Measurements from ENCODE around the gene C9.

Gene C9

GRCh38 chr5:39266442-39266841, 97.9 kb downstream of the C9 start:
- Histone ChIP-seq H3K4me2 (ENCODE audit: low read length) (no peak overlapping the region), H2BK5ac (ENCODE audit: low read depth, low read length, poor library complexity) (no peak overlapping the region), H3K9me3 (ENCODE audit: insufficient read depth, low read depth, low read length) (no peaks in the 10 kb centered on the region), H3K9ac (ENCODE audit: low read length) (no peak overlapping the region), H2BK120ac (ENCODE audit: insufficient read depth, low read length, poor library complexity) (no peak overlapping the region), H3K4me3 (ENCODE audit: low read depth, low read length) (no peak overlapping the region), H2AK5ac (ENCODE audit: low read length) (no peak overlapping the region), H2BK12ac (ENCODE audit: low read length) (no peak overlapping the region), H3K4ac (ENCODE audit: low read depth, low read length) (no peak overlapping the region), H4K91ac (ENCODE audit: low read depth, low read length) (no peak overlapping the region), H4K12ac (ENCODE audit: low read depth, low read length) (no peak overlapping the region), H3K4me1 (ENCODE audit: control insufficient read depth in 1 of 2, insufficient read depth in 2 of 2, low read length in 2 of 2) (peaks cover 3 to 5% of the 10 kb centered on the region in 2 experiments), H3K79me1 (ENCODE audit: low read length) (no peaks in the 10 kb centered on the region), H3K14ac (ENCODE audit: low read length) (no peak overlapping the region), H3K79me2 (ENCODE audit: control insufficient read depth, insufficient read depth, low read length, poor library complexity) (no peaks in the 10 kb centered on the region), H2AFZ (ENCODE audit: insufficient read depth, low read length, poor library complexity) (no peak overlapping the region), H3K23ac (ENCODE audit: low read length) (no peak overlapping the region), H3K36me3 (ENCODE audit: control insufficient read depth in 1 of 2, insufficient read depth in 2 of 2, low read length in 2 of 2) (no peaks in the 10 kb centered on the region), H3K27ac (ENCODE audit: low read depth, low read length) (no peak overlapping the region), H3K27me3 (ENCODE audit: insufficient read depth, low read length) (no peaks in the 10 kb centered on the region), H3K18ac (ENCODE audit: low read length) (no peak overlapping the region), H4K8ac (ENCODE audit: low read depth, low read length) (no peak overlapping the region)
- no peak for DNase-seq
- no CpG with 5 or more reads among the region's 2 CpGs for WGBS (ENCODE audit: extremely low coverage, insufficient coverage, insufficient read length)

- Histone ChIP-seq H3K79me1 (ENCODE audit: low read length) (no peaks in the 10 kb centered on the region), H2BK12ac (ENCODE audit: low read length) (no peak overlapping the region), H2AFZ (ENCODE audit: insufficient read depth, low read length, poor library complexity) (no peak overlapping the region), H3K27me3 (ENCODE audit: insufficient read depth, low read length) (no peaks in the 10 kb centered on the region), H3K4ac (ENCODE audit: low read depth, low read length) (no peak overlapping the region), H4K91ac (ENCODE audit: low read depth, low read length) (no peak overlapping the region), H2BK120ac (ENCODE audit: insufficient read depth, low read length, poor library complexity) (no peak overlapping the region), H3K9ac (ENCODE audit: low read length) (no peak overlapping the region), H2AK5ac (ENCODE audit: low read length) (no peak overlapping the region), H3K79me2 (ENCODE audit: control insufficient read depth, insufficient read depth, low read length, poor library complexity) (no peaks in the 10 kb centered on the region), H3K4me1 (ENCODE audit: control insufficient read depth in 1 of 2, insufficient read depth in 2 of 2, low read length in 2 of 2) (no peaks in the 10 kb centered on the region), H2BK5ac (ENCODE audit: low read depth, low read length, poor library complexity) (no peak overlapping the region), H3K23ac (ENCODE audit: low read length) (no peak overlapping the region), H3K36me3 (ENCODE audit: control insufficient read depth in 1 of 2, insufficient read depth in 2 of 2, low read length in 2 of 2) (no peaks in the 10 kb centered on the region), H3K18ac (ENCODE audit: low read length) (no peak overlapping the region), H4K12ac (ENCODE audit: low read depth, low read length) (no peak overlapping the region), H3K4me3 (ENCODE audit: low read depth, low read length) (no peak overlapping the region), H3K14ac (ENCODE audit: low read length) (no peak overlapping the region), H3K9me3 (ENCODE audit: insufficient read depth, low read depth, low read length) (no peaks in the 10 kb centered on the region), H3K27ac (ENCODE audit: low read depth, low read length) (no peak overlapping the region), H3K4me2 (ENCODE audit: low read length) (no peak overlapping the region), H4K8ac (ENCODE audit: low read depth, low read length) (no peak overlapping the region)
- WGBS (ENCODE audit: extremely low coverage, insufficient coverage, insufficient read length) = no CpG with 5 or more reads among the region's 1 CpG
- no peak for DNase-seq
Observed at GRCh38 chr5:39264528-39264927, 99.8 kb downstream of the C9 start.

GRCh38 chr5:39262981-39263380, 101.3 kb downstream of the C9 start:
- H3K27ac ChIP-seq (ENCODE audit: low read depth, low read length) = no peak overlapping the region
- H3K23ac ChIP-seq (ENCODE audit: low read length) = no peak overlapping the region
- no peak overlapping the region for H3K18ac ChIP-seq (ENCODE audit: low read length)
- H3K79me1 ChIP-seq (ENCODE audit: low read length) = no peaks in the 10 kb centered on the region
- H2BK12ac ChIP-seq (ENCODE audit: low read length) = no peak overlapping the region
- H2BK120ac ChIP-seq (ENCODE audit: insufficient read depth, low read length, poor library complexity) = no peak overlapping the region
- no peak overlapping the region for H2BK5ac ChIP-seq (ENCODE audit: low read depth, low read length, poor library complexity)
- H3K36me3 ChIP-seq (ENCODE audit: control insufficient read depth in 1 of 2, insufficient read depth in 2 of 2, low read length in 2 of 2) = no peaks in the 10 kb centered on the region
- H3K4ac ChIP-seq (ENCODE audit: low read depth, low read length) = no peak overlapping the region
- H3K14ac ChIP-seq (ENCODE audit: low read length) = no peak overlapping the region
- no peak for DNase-seq
- no peak overlapping the region for H3K4me2 ChIP-seq (ENCODE audit: low read length)
- no peak overlapping the region for H2AK5ac ChIP-seq (ENCODE audit: low read length)
- no peaks in the 10 kb centered on the region for H3K27me3 ChIP-seq (ENCODE audit: insufficient read depth, low read length)
- H4K12ac ChIP-seq (ENCODE audit: low read depth, low read length) = no peak overlapping the region
- no peaks in the 10 kb centered on the region for H3K9me3 ChIP-seq (ENCODE audit: insufficient read depth, low read depth, low read length)
- no peak overlapping the region for H4K91ac ChIP-seq (ENCODE audit: low read depth, low read length)
- H2AFZ ChIP-seq (ENCODE audit: insufficient read depth, low read length, poor library complexity) = no peak overlapping the region
- H4K8ac ChIP-seq (ENCODE audit: low read depth, low read length) = no peak overlapping the region
- no CpG with 5 or more reads among the region's 2 CpGs for WGBS (ENCODE audit: extremely low coverage, insufficient coverage, insufficient read length)
- H3K9ac ChIP-seq (ENCODE audit: low read length) = no peak overlapping the region
- H3K4me3 ChIP-seq (ENCODE audit: low read depth, low read length) = no peak overlapping the region
- no peaks in the 10 kb centered on the region for H3K79me2 ChIP-seq (ENCODE audit: control insufficient read depth, insufficient read depth, low read length, poor library complexity)
- H3K4me1 ChIP-seq (ENCODE audit: control insufficient read depth in 1 of 2, insufficient read depth in 2 of 2, low read length in 2 of 2) = no peaks in the 10 kb centered on the region

- H3K4me3 ChIP-seq (ENCODE audit: low read depth, low read length) = no peak overlapping the region
- no peak overlapping the region for H3K14ac ChIP-seq (ENCODE audit: low read length)
- H3K36me3 ChIP-seq (ENCODE audit: control insufficient read depth in 1 of 2, insufficient read depth in 2 of 2, low read length in 2 of 2) = no peaks in the 10 kb centered on the region
- H2BK12ac ChIP-seq (ENCODE audit: low read length) = no peak overlapping the region
- no peak overlapping the region for H3K9ac ChIP-seq (ENCODE audit: low read length)
- H3K23ac ChIP-seq (ENCODE audit: low read length) = no peak overlapping the region
- H4K91ac ChIP-seq (ENCODE audit: low read depth, low read length) = no peak overlapping the region
- H3K9me3 ChIP-seq (ENCODE audit: insufficient read depth, low read depth, low read length) = no peaks in the 10 kb centered on the region
- H3K79me2 ChIP-seq (ENCODE audit: control insufficient read depth, insufficient read depth, low read length, poor library complexity) = no peaks in the 10 kb centered on the region
- no peak overlapping the region for H3K27ac ChIP-seq (ENCODE audit: low read depth, low read length)
- H4K12ac ChIP-seq (ENCODE audit: low read depth, low read length) = no peak overlapping the region
- H4K8ac ChIP-seq (ENCODE audit: low read depth, low read length) = no peak overlapping the region
- H3K4me2 ChIP-seq (ENCODE audit: low read length) = no peak overlapping the region
- no peak overlapping the region for H2BK5ac ChIP-seq (ENCODE audit: low read depth, low read length, poor library complexity)
- H3K27me3 ChIP-seq (ENCODE audit: insufficient read depth, low read length) = no peaks in the 10 kb centered on the region
- H3K18ac ChIP-seq (ENCODE audit: low read length) = no peak overlapping the region
- no peak overlapping the region for H2AK5ac ChIP-seq (ENCODE audit: low read length)
- no peaks in the 10 kb centered on the region for H3K4me1 ChIP-seq (ENCODE audit: control insufficient read depth in 1 of 2, insufficient read depth in 2 of 2, low read length in 2 of 2)
- no peaks in the 10 kb centered on the region for H3K79me1 ChIP-seq (ENCODE audit: low read length)
- no peak overlapping the region for H3K4ac ChIP-seq (ENCODE audit: low read depth, low read length)
- no peak overlapping the region for H2BK120ac ChIP-seq (ENCODE audit: insufficient read depth, low read length, poor library complexity)
- no peak overlapping the region for H2AFZ ChIP-seq (ENCODE audit: insufficient read depth, low read length, poor library complexity)
- DNase-seq = no peak
Observed at GRCh38 chr5:39260095-39260494, 104.2 kb downstream of the C9 start.
